Measurements from ENCODE around the gene FBP1.

Gene FBP1

GRCh38 chr9:94612071-94612470, 27.2 kb downstream of the FBP1 start:
- DNase-seq (ENCODE audit: low read depth): no peak
- TF ChIP-seq CTCF (IDR thresholded peaks at IDR 0.05; ENCODE audit: control insufficient read depth, insufficient read depth, low read depth, low read length, missing control alignments): no peak
- H3K4me3 ChIP-seq (ENCODE audit: control insufficient read depth, low read depth, low read length): no peak overlapping the region

GRCh38 chr9:94611638-94612068, 27.7 kb downstream of the FBP1 start:
- no peak for DNase-seq (ENCODE audit: low read depth)
- no peak for TF ChIP-seq CTCF (IDR thresholded peaks at IDR 0.05; ENCODE audit: control insufficient read depth, insufficient read depth, low read depth, low read length, missing control alignments)
- no peak overlapping the region for H3K4me3 ChIP-seq (ENCODE audit: control insufficient read depth, low read depth, low read length)

- DNase-seq (ENCODE audit: low read depth): no peak
- no peak for TF ChIP-seq CTCF (IDR thresholded peaks at IDR 0.05; ENCODE audit: control insufficient read depth, insufficient read depth, low read depth, low read length, missing control alignments)
- no peak overlapping the region for H3K4me3 ChIP-seq (ENCODE audit: control insufficient read depth, low read depth, low read length)
Measured at GRCh38 chr9:94610181-94610606, 29.1 kb downstream of the FBP1 start.

GRCh38 chr9:94607423-94607691, 32.0 kb downstream of the FBP1 start:
- TF ChIP-seq CTCF (IDR thresholded peaks at IDR 0.05; ENCODE audit: control insufficient read depth, insufficient read depth, low read depth, low read length, missing control alignments): no peak
- H3K4me3 ChIP-seq (ENCODE audit: control insufficient read depth, low read depth, low read length): no peak overlapping the region
- no peak for DNase-seq (ENCODE audit: low read depth)

- DNase-seq (ENCODE audit: low read depth): no peak
- H3K4me3 ChIP-seq (ENCODE audit: control insufficient read depth, low read depth, low read length): no peak overlapping the region
Measured at GRCh38 chr9:94606646-94607422, 32.5 kb downstream of the FBP1 start.

GRCh38 chr9:94603259-94604160, 35.8 kb downstream of the FBP1 start:
- peak; percentile 16 for DNase-seq (ENCODE audit: low read depth)
- no peak overlapping the region for H3K4me3 ChIP-seq (ENCODE audit: control insufficient read depth, low read depth, low read length)
- peak; percentile 71 for TF ChIP-seq CTCF (IDR thresholded peaks at IDR 0.05; ENCODE audit: control insufficient read depth, insufficient read depth, low read depth, low read length, missing control alignments)

More at GRCh38 chr9:94606646-94607422, 32.5 kb downstream of the FBP1 start:
- TF ChIP-seq CTCF (IDR thresholded peaks at IDR 0.05; ENCODE audit: control insufficient read depth, insufficient read depth, low read depth, low read length, missing control alignments): no peak
